Astrocyte (in vitro differentiated cells and primary cell): ENCODE data around the gene CERKL. TPM values are rescaled to one million over a fixed set of nuclear protein-coding genes. Genes with fewer than 3 reads are reported as not detected.

Source experiments
- DNase-seq: peaks from one replicate; pipeline ENCODE4 v3.0.0-alpha.2; 2010; ENCODE audit warnings: low read depth
- FAIRE-seq: peaks from 2 replicates; lab custom pipeline; 2011; peaks lifted over from hg19 to GRCh38; lab: Jason Lieb, UNC
- H2AFZ ChIP-seq: 2 replicates; pipeline ENCODE4 v1.6.0; 2012; ENCODE audit warnings: low read depth, low read length, inconsistent platforms
- H3K27ac ChIP-seq: 2 replicates; pipeline ENCODE4 v1.5.1; 2011; ENCODE audit warnings: low read depth, low read length, inconsistent platforms
- H3K27me3 ChIP-seq: 2 replicates; pipeline ENCODE4 v1.6.0; 2011; ENCODE audit warnings: low read length, inconsistent platforms; ENCODE audit not compliant: insufficient read depth
- H3K36me3 ChIP-seq: 2 replicates; pipeline ENCODE4 v1.5.1; 2011; ENCODE audit warnings: low read length, inconsistent platforms; ENCODE audit not compliant: insufficient read depth
- H3K4me1 ChIP-seq: 2 replicates; pipeline ENCODE4 v1.5.1; 2011; ENCODE audit warnings: low read length, inconsistent platforms; ENCODE audit not compliant: insufficient read depth
- H3K4me2 ChIP-seq: 2 replicates; pipeline ENCODE4 v1.6.0; 2012; ENCODE audit warnings: low read length, inconsistent platforms
- H3K4me3 ChIP-seq: 2 replicates; pipeline ENCODE4 v1.5.1; 2011; ENCODE audit warnings: low read depth, mild to moderate bottlenecking, low read length, inconsistent platforms; ENCODE audit not compliant: insufficient read depth
- H3K79me2 ChIP-seq: 2 replicates; pipeline ENCODE4 v1.6.0; 2012; ENCODE audit warnings: mild to moderate bottlenecking, low read length, inconsistent platforms; ENCODE audit not compliant: insufficient read depth
- H3K9ac ChIP-seq: 2 replicates; pipeline ENCODE4 v1.6.0; 2012; ENCODE audit warnings: mild to moderate bottlenecking, low read length, inconsistent platforms
- H3K9me3 ChIP-seq: 2 replicates; pipeline ENCODE4 v1.5.1; 2012; ENCODE audit warnings: low read depth, mild to moderate bottlenecking, low read length, inconsistent platforms; ENCODE audit not compliant: insufficient read depth
- H4K20me1 ChIP-seq: 2 replicates; pipeline ENCODE4 v1.6.0; 2012; ENCODE audit warnings: low read length, inconsistent platforms; ENCODE audit not compliant: insufficient read depth
- H3K27ac Mint-ChIP-seq: one replicate; pipeline ENCODE4 v1.8.0; 2021; ENCODE audit warnings: mild to moderate bottlenecking, mixed read lengths; ENCODE audit not compliant: unreplicated experiment
- H3K27me3 Mint-ChIP-seq: one replicate; pipeline ENCODE4 v1.8.0; 2021; ENCODE audit warnings: low read depth, mixed read lengths; ENCODE audit not compliant: unreplicated experiment
- H3K36me3 Mint-ChIP-seq: one replicate; pipeline ENCODE4 v1.8.0; 2021; ENCODE audit warnings: low read depth, mixed read lengths; ENCODE audit not compliant: unreplicated experiment
- H3K4me1 Mint-ChIP-seq: one replicate; pipeline ENCODE4 v1.8.0; 2021; ENCODE audit warnings: low read depth, mixed read lengths; ENCODE audit not compliant: unreplicated experiment
- H3K4me3 Mint-ChIP-seq: one replicate; pipeline ENCODE4 v1.8.0; 2021; ENCODE audit warnings: mild to moderate bottlenecking, moderate library complexity, mixed read lengths; ENCODE audit not compliant: unreplicated experiment
- H3K9me3 Mint-ChIP-seq: one replicate; pipeline ENCODE4 v1.8.0; 2021; ENCODE audit warnings: mild to moderate bottlenecking, mixed read lengths; ENCODE audit not compliant: unreplicated experiment
- CTCF ChIP-seq: IDR thresholded peaks from 2 replicates; pipeline ENCODE4 v1.5.1; 2011; ENCODE audit warnings: low read depth, mild to moderate bottlenecking, inconsistent platforms, low read length, moderate library complexity; ENCODE audit not compliant: insufficient read depth
- EZH2 ChIP-seq: IDR thresholded peaks from 2 replicates; pipeline ENCODE4 v1.6.1; 2012; ENCODE audit warnings: mild to moderate bottlenecking, low read length, inconsistent platforms; ENCODE audit not compliant: insufficient read depth
- total RNA-seq: library from RNA; stranded (reverse); gene quantifications from 2 replicates; pipeline ENCODE4 v1.2.1, GENCODE V29; 2021

Gene CERKL
- total RNA-seq, 1 donor from 2014 or later: 0.16 TPM

- no peak overlapping the region for H3K27ac Mint-ChIP-seq
- no peak overlapping the region for H3K4me2 ChIP-seq
- H3K4me3 ChIP-seq: no peak overlapping the region
- no peaks in the 10 kb centered on the region for H3K79me2 ChIP-seq
- H4K20me1 ChIP-seq: no peaks in the 10 kb centered on the region
- H3K27me3 ChIP-seq: peaks cover 79% of the 10 kb centered on the region
- no peak for FAIRE-seq
- peaks cover 4% of the 10 kb centered on the region for H3K4me1 Mint-ChIP-seq
- peaks cover 82% of the 10 kb centered on the region for H3K27me3 Mint-ChIP-seq
- H2AFZ ChIP-seq: no peak overlapping the region
- peaks cover 33% of the 10 kb centered on the region for H3K9me3 Mint-ChIP-seq
- H3K36me3 ChIP-seq: no peaks in the 10 kb centered on the region
- H3K4me1 ChIP-seq: peaks cover 11% of the 10 kb centered on the region
- no peak overlapping the region for H3K4me3 Mint-ChIP-seq
- DNase-seq: no peak
- H3K36me3 Mint-ChIP-seq: no peaks in the 10 kb centered on the region
- no peak overlapping the region for H3K9ac ChIP-seq
- TF ChIP-seq EZH2: no peak
- TF ChIP-seq CTCF: no peak
- no peak overlapping the region for H3K27ac ChIP-seq
- no peaks in the 10 kb centered on the region for H3K9me3 ChIP-seq
Measured at GRCh38 chr2:181679544-181679979, 22.7 kb upstream of the CERKL start.

- H3K9me3 Mint-ChIP-seq: peaks cover 33% of the 10 kb centered on the region
- Histone ChIP-seq H4K20me1 (no peaks in the 10 kb centered on the region), H3K4me3 (no peak overlapping the region), H3K9ac (no peak overlapping the region), H3K79me2 (no peaks in the 10 kb centered on the region), H3K4me1 (peaks cover 11% of the 10 kb centered on the region), H2AFZ (no peak overlapping the region), H3K36me3 (no peaks in the 10 kb centered on the region), H3K4me2 (no peak overlapping the region), H3K9me3 (no peaks in the 10 kb centered on the region), H3K27me3 (peaks cover 76% of the 10 kb centered on the region), H3K27ac (no peak overlapping the region)
- H3K27ac Mint-ChIP-seq: no peak overlapping the region
- no peaks in the 10 kb centered on the region for H3K36me3 Mint-ChIP-seq
- no peak overlapping the region for H3K4me3 Mint-ChIP-seq
- H3K4me1 Mint-ChIP-seq: peaks cover 4% of the 10 kb centered on the region
- no peak for TF ChIP-seq CTCF
- no peak for TF ChIP-seq EZH2
- H3K27me3 Mint-ChIP-seq: peaks cover 82% of the 10 kb centered on the region
- DNase-seq (no peak), FAIRE-seq (no peak)
Measured at GRCh38 chr2:181678861-181679543, 22.1 kb upstream of the CERKL start.
